AG04450 (cell line): Measurements from ENCODE around the gene ARHGEF10L. TPM values are rescaled to one million over a fixed set of nuclear protein-coding genes. Genes with fewer than 3 reads are reported as not detected.

Experiments used
- CTCF ChIA-PET: fragments of 300-600, 350-600 bp; formaldehyde crosslinking; extraction: SDS; loops from one replicate; lab custom pipeline; 2022; ENCODE audit warnings: antibody characterized with exemption, inconsistent platforms; lab: Charles Lee
- POLR2A ChIA-PET: fragments of 350-600 bp; formaldehyde crosslinking; extraction: SDS; loops from one replicate; lab custom pipeline; 2021; ENCODE audit warnings: antibody characterized with exemption, inconsistent platforms; lab: Yijun Ruan, JAX
- DNase-seq: peaks from one replicate; pipeline ENCODE4 v3.0.0-alpha.2; 2011; ENCODE audit warnings: low read depth, low spot score
- H3K27ac ChIP-seq: one replicate; pipeline ENCODE4 v1.5.1; 2012; ENCODE audit warnings: low read depth, low read length, control low read depth
- H3K27me3 ChIP-seq: one replicate; pipeline ENCODE4 v1.6.0; 2012; ENCODE audit warnings: low read length; ENCODE audit not compliant: control insufficient read depth, insufficient read depth
- H3K4me3 ChIP-seq: 2 replicates; pipeline ENCODE4 v1.5.1; 2011; ENCODE audit warnings: mild to moderate bottlenecking, low read depth, low read length, control low read depth
- H3K9me3 ChIP-seq: 2 replicates; pipeline ENCODE4 v1.5.1; 2012; ENCODE audit warnings: low read length; ENCODE audit not compliant: control insufficient read depth, insufficient read depth
- polyA plus RNA-seq: library from polyadenylated mRNA; depleted of rRNA; stranded (reverse); fragments of >200 nt; gene quantifications from 2 replicates; pipeline ENCODE4 v1.2.3, GENCODE V29; 2011; rRNA removed
- TF ChIP-seq, protein P1 (sequence below): IDR thresholded peaks from 2 replicates; pipeline ENCODE4 v1.5.1; 2011; ENCODE audit warnings: low read depth, low read length, control low read depth, inconsistent platforms

ARHGEF10L gene
- polyA plus RNA-seq, 1 experiment: 5.7 TPM

- TF ChIP-seq, protein P1, sequence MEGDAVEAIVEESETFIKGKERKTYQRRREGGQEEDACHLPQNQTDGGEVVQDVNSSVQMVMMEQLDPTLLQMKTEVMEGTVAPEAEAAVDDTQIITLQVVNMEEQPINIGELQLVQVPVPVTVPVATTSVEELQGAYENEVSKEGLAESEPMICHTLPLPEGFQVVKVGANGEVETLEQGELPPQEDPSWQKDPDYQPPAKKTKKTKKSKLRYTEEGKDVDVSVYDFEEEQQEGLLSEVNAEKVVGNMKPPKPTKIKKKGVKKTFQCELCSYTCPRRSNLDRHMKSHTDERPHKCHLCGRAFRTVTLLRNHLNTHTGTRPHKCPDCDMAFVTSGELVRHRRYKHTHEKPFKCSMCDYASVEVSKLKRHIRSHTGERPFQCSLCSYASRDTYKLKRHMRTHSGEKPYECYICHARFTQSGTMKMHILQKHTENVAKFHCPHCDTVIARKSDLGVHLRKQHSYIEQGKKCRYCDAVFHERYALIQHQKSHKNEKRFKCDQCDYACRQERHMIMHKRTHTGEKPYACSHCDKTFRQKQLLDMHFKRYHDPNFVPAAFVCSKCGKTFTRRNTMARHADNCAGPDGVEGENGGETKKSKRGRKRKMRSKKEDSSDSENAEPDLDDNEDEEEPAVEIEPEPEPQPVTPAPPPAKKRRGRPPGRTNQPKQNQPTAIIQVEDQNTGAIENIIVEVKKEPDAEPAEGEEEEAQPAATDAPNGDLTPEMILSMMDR: no peak
- peaks cover 20% of the 10 kb centered on the region for H3K27me3 ChIP-seq
- H3K4me3 ChIP-seq: no peak overlapping the region
- ChIA-PET POLR2A (no interaction called here), CTCF (no interaction called here)
- no peak overlapping the region for H3K27ac ChIP-seq
- no peaks in the 10 kb centered on the region; the same call in 1 of the 2 replicates for H3K9me3 ChIP-seq
- DNase-seq: no peak
Measured at GRCh38 chr1:17746920-17747319, 207.4 kb downstream of the ARHGEF10L start.

Other genes with a start within 250 kb of the ARHGEF10L start
- gene PADI4, start 231.5 kb upstream of the ARHGEF10L start, polyA plus RNA-seq: not detected in 2 replicates
- not detected in 2 replicates for gene PADI6, start 167.5 kb upstream of the ARHGEF10L start, polyA plus RNA-seq
- gene RCC2, start 100.0 kb upstream of the ARHGEF10L start, polyA plus RNA-seq: 43.3 and 43.4 TPM in 2 replicates
- 0.05 TPM in 1 of 2 replicates, not detected in the other for gene ACTL8, start 215.6 kb downstream of the ARHGEF10L start, polyA plus RNA-seq